ENCODE results near the gene PLXNA2. TPM values are rescaled to one million over a fixed set of nuclear protein-coding genes. Genes with fewer than 3 reads are reported as not detected.

Gene PLXNA2
- total and polyA plus RNA-seq, 2 of the 8 experiments (the other 6 are each of a cell fraction or from before 2014, with no cell fraction given) = 0.33 to 1.5 TPM

- TF ChIP-seq, protein P1, sequence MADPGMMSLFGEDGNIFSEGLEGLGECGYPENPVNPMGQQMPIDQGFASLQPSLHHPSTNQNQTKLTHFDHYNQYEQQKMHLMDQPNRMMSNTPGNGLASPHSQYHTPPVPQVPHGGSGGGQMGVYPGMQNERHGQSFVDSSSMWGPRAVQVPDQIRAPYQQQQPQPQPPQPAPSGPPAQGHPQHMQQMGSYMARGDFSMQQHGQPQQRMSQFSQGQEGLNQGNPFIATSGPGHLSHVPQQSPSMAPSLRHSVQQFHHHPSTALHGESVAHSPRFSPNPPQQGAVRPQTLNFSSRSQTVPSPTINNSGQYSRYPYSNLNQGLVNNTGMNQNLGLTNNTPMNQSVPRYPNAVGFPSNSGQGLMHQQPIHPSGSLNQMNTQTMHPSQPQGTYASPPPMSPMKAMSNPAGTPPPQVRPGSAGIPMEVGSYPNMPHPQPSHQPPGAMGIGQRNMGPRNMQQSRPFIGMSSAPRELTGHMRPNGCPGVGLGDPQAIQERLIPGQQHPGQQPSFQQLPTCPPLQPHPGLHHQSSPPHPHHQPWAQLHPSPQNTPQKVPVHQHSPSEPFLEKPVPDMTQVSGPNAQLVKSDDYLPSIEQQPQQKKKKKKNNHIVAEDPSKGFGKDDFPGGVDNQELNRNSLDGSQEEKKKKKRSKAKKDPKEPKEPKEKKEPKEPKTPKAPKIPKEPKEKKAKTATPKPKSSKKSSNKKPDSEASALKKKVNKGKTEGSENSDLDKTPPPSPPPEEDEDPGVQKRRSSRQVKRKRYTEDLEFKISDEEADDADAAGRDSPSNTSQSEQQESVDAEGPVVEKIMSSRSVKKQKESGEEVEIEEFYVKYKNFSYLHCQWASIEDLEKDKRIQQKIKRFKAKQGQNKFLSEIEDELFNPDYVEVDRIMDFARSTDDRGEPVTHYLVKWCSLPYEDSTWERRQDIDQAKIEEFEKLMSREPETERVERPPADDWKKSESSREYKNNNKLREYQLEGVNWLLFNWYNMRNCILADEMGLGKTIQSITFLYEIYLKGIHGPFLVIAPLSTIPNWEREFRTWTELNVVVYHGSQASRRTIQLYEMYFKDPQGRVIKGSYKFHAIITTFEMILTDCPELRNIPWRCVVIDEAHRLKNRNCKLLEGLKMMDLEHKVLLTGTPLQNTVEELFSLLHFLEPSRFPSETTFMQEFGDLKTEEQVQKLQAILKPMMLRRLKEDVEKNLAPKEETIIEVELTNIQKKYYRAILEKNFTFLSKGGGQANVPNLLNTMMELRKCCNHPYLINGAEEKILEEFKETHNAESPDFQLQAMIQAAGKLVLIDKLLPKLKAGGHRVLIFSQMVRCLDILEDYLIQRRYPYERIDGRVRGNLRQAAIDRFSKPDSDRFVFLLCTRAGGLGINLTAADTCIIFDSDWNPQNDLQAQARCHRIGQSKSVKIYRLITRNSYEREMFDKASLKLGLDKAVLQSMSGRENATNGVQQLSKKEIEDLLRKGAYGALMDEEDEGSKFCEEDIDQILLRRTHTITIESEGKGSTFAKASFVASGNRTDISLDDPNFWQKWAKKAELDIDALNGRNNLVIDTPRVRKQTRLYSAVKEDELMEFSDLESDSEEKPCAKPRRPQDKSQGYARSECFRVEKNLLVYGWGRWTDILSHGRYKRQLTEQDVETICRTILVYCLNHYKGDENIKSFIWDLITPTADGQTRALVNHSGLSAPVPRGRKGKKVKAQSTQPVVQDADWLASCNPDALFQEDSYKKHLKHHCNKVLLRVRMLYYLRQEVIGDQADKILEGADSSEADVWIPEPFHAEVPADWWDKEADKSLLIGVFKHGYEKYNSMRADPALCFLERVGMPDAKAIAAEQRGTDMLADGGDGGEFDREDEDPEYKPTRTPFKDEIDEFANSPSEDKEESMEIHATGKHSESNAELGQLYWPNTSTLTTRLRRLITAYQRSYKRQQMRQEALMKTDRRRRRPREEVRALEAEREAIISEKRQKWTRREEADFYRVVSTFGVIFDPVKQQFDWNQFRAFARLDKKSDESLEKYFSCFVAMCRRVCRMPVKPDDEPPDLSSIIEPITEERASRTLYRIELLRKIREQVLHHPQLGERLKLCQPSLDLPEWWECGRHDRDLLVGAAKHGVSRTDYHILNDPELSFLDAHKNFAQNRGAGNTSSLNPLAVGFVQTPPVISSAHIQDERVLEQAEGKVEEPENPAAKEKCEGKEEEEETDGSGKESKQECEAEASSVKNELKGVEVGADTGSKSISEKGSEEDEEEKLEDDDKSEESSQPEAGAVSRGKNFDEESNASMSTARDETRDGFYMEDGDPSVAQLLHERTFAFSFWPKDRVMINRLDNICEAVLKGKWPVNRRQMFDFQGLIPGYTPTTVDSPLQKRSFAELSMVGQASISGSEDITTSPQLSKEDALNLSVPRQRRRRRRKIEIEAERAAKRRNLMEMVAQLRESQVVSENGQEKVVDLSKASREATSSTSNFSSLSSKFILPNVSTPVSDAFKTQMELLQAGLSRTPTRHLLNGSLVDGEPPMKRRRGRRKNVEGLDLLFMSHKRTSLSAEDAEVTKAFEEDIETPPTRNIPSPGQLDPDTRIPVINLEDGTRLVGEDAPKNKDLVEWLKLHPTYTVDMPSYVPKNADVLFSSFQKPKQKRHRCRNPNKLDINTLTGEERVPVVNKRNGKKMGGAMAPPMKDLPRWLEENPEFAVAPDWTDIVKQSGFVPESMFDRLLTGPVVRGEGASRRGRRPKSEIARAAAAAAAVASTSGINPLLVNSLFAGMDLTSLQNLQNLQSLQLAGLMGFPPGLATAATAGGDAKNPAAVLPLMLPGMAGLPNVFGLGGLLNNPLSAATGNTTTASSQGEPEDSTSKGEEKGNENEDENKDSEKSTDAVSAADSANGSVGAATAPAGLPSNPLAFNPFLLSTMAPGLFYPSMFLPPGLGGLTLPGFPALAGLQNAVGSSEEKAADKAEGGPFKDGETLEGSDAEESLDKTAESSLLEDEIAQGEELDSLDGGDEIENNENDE (IDR thresholded peaks at IDR 0.05; ENCODE audit: insufficient replicate concordance, low read length) = no peak
- TF ChIP-seq TAF1 (IDR thresholded peaks at IDR 0.05; ENCODE audit: low read depth, low read length) (no peak), ATF3 (IDR thresholded peaks at IDR 0.05; ENCODE audit: insufficient read depth, low read depth, low read length) (no peak), RFX5 (IDR thresholded peaks at IDR 0.05; ENCODE audit: borderline replicate concordance, low read depth, low read length) (no peak), KDM1A (IDR thresholded peaks at IDR 0.05; ENCODE audit: borderline replicate concordance, low read length) (no peak), TEAD4 (IDR thresholded peaks at IDR 0.05; ENCODE audit: low read depth, low read length) (no peak), CTBP2 (IDR thresholded peaks at IDR 0.05; ENCODE audit: borderline replicate concordance, insufficient read depth, insufficient read length, low read length) (no peak), E2F6 (IDR thresholded peaks at IDR 0.05) (no peak)
- TF ChIP-seq, protein P2, sequence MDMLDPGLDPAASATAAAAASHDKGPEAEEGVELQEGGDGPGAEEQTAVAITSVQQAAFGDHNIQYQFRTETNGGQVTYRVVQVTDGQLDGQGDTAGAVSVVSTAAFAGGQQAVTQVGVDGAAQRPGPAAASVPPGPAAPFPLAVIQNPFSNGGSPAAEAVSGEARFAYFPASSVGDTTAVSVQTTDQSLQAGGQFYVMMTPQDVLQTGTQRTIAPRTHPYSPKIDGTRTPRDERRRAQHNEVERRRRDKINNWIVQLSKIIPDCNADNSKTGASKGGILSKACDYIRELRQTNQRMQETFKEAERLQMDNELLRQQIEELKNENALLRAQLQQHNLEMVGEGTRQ (IDR thresholded peaks at IDR 0.05; ENCODE audit: low read length) = no peak
Measured at GRCh38 chr1:207991583-207992026, 252.6 kb downstream of the PLXNA2 start (continued).
